ENCODE data around the gene KCTD20.

DNA sequence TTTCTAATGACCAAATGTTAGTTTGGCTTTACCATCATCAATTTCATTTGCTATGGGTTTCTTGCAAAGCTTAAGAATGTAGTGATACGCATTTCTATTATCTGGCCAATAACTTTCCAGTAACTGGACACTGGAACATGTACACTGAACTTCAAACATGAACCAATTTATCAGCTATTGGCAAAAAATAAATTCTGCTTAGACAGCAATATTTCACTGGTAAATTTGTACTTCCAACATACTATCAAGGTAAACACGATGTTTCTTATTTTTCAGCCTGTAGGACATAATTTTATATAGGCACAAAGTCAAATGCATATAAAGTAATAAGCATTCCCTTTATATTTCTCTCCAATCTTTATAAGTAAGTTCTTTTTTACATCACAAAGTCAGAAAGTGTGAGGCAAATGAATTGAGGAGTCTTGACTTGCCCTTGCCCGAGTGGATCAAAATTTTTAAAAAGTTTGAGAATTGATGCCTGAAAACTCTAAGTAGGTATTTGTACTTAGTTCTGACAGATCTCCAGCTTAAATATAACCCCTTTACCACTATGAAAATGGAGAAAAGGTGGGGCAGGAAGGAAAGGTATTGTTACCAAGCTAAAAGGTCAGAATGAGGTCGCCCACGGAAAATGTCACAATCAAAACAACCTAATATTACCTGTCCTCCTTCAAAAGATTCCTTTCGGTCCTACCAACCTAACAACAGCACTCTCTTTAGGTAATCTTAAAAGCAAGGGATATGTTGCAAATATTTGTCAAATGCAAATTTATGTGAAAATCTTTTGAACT is 63.1 kb downstream of the KCTD20 start:
- no peak for TF ChIP-seq POLR2AphosphoS5 (IDR thresholded peaks at IDR 0.05; ENCODE audit: low read depth, low read length)
- TF ChIP-seq TAF1 (IDR thresholded peaks at IDR 0.05; ENCODE audit: borderline replicate concordance, insufficient read depth, low read length), result no peak
- TF ChIP-seq, protein P1, sequence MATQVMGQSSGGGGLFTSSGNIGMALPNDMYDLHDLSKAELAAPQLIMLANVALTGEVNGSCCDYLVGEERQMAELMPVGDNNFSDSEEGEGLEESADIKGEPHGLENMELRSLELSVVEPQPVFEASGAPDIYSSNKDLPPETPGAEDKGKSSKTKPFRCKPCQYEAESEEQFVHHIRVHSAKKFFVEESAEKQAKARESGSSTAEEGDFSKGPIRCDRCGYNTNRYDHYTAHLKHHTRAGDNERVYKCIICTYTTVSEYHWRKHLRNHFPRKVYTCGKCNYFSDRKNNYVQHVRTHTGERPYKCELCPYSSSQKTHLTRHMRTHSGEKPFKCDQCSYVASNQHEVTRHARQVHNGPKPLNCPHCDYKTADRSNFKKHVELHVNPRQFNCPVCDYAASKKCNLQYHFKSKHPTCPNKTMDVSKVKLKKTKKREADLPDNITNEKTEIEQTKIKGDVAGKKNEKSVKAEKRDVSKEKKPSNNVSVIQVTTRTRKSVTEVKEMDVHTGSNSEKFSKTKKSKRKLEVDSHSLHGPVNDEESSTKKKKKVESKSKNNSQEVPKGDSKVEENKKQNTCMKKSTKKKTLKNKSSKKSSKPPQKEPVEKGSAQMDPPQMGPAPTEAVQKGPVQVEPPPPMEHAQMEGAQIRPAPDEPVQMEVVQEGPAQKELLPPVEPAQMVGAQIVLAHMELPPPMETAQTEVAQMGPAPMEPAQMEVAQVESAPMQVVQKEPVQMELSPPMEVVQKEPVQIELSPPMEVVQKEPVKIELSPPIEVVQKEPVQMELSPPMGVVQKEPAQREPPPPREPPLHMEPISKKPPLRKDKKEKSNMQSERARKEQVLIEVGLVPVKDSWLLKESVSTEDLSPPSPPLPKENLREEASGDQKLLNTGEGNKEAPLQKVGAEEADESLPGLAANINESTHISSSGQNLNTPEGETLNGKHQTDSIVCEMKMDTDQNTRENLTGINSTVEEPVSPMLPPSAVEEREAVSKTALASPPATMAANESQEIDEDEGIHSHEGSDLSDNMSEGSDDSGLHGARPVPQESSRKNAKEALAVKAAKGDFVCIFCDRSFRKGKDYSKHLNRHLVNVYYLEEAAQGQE (IDR thresholded peaks at IDR 0.05; ENCODE audit: insufficient read depth in 1 of 2, low read depth in 2 of 2, low read length in 2 of 2), result no peak
- TF ChIP-seq FOXP2 (optimal IDR thresholded peaks at IDR 0.05; ENCODE audit: borderline replicate concordance, extremely low read depth, extremely low read length, insufficient read depth), result no peak
- TF ChIP-seq SIN3A (IDR thresholded peaks at IDR 0.05; ENCODE audit: borderline replicate concordance, insufficient read depth, low read length), result no peak

Measured in PFSK-1 (cell line).